Measurements from ENCODE around the gene BLCAP.
"Not testable (repeated sequence)": the region's sequence is repeated elsewhere in the genome, so short reads cannot be mapped to it uniquely, and the experiment has no call there.

GRCh38 chr20:37551660-37552059 lies 24.0 kb upstream of the BLCAP start:
- not testable (repeated sequence) for TF ChIP-seq EZH2 (IDR thresholded peaks at IDR 0.05); POLR2AphosphoS5 (IDR thresholded peaks at IDR 0.05; ENCODE audit: borderline replicate concordance, low read depth, low read length); FOXP2 (optimal IDR thresholded peaks at IDR 0.05; ENCODE audit: control extremely low read depth, extremely low read length, insufficient read depth)
